WI38 (cell line): ENCODE data around the gene SMS.

Experiments used
- H3K4me3 ChIP-seq: 2 replicates; pipeline ENCODE4 v1.5.1; 2011; ENCODE audit warnings: low read depth, mild to moderate bottlenecking, control low read depth, low read length
- TF ChIP-seq, protein P1 (sequence below): IDR thresholded peaks from 2 replicates; pipeline ENCODE4 v1.5.1; 2012; ENCODE audit warnings: low read depth, mild to moderate bottlenecking, control low read depth, low read length

Gene SMS

DNA sequence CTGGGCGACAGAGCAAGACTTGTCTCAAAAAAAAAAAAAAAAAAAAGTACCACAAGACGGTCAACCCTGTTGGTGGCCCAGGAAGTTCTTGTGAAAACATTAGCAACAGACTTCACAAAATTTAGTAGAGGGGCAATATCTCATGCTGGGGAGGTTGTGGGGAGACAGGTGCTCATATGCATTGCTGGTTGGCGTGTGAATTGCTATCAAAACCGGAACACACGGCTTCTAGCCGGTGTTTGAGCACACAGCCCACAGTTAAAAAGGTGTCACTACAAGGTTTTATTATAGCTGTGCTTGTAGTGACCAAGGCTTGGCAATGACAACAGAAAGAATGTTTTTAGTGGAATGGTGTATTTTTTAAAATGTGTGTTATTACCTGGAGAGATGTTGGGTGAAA lies 41.8 kb downstream of the SMS start:
- TF ChIP-seq, protein P1, sequence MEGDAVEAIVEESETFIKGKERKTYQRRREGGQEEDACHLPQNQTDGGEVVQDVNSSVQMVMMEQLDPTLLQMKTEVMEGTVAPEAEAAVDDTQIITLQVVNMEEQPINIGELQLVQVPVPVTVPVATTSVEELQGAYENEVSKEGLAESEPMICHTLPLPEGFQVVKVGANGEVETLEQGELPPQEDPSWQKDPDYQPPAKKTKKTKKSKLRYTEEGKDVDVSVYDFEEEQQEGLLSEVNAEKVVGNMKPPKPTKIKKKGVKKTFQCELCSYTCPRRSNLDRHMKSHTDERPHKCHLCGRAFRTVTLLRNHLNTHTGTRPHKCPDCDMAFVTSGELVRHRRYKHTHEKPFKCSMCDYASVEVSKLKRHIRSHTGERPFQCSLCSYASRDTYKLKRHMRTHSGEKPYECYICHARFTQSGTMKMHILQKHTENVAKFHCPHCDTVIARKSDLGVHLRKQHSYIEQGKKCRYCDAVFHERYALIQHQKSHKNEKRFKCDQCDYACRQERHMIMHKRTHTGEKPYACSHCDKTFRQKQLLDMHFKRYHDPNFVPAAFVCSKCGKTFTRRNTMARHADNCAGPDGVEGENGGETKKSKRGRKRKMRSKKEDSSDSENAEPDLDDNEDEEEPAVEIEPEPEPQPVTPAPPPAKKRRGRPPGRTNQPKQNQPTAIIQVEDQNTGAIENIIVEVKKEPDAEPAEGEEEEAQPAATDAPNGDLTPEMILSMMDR, result no peak

DNA sequence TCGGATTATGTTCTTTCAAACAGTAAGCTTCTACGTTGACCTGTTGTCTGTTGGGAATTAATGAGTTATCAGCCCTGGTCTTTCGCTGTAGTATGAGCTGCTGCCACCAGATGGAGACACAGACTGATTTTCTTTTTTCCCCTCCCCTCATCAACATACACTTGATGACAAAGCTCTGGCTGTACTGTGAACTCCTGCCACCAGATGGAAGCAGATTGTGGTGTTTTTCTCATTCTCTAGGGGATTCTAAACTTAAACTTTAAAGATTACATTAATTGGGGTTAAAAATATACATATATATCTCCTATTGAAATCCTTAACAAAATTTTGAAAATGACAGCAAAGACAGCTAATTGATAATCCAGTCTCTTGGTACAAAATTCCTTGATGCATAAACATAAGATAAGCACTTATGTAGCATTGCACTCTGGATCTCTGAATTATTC lies 44.8 kb downstream of the SMS start:
- TF ChIP-seq, protein P1, result peak; percentile 89
- H3K4me3 ChIP-seq, result no peak overlapping the region

More for the DNA sequence above, 41.8 kb downstream of the SMS start:
- H3K4me3 ChIP-seq, result no peak overlapping the region

DNA sequence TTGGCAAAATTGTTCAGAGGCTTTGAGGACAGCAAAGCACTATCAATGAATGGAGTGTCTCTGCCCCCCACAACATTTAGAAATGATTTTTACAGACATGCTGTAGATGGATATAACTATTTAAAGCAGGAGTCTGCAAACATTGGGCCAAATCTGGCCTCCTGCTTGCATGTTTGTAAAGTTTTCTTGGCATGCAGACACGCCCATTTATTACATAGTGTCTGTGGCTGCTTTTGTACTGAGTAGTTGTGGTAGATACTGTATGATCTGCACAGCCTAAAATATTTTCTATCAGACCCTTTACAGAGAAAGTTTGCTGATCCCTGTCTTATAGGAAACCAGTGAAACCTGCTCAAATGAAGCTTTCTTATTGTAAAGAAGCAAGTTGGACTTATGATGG lies 46.1 kb downstream of the SMS start:
- TF ChIP-seq, protein P1, result no peak
- no peak overlapping the region for H3K4me3 ChIP-seq

DNA sequence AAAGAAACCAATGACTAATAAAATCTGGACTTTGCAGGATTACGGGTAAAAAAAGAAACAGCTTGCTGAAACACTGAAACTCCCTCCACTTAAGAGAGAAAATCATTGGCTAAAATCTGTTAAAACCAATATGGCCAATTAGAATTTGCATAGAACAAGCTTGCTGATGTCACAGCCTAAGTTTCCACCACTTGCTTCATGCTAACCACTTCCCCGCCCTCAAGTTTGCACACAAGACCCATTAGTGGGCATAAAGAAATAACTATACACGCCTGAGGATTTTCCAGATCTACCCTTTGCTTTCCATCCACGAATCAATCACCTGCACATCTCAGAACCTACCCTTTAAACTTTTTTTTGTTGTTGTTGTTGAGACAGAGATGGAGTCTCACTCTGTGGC lies 48.9 kb downstream of the SMS start:
- TF ChIP-seq, protein P1, result no peak
- H3K4me3 ChIP-seq, result no peak overlapping the region

DNA sequence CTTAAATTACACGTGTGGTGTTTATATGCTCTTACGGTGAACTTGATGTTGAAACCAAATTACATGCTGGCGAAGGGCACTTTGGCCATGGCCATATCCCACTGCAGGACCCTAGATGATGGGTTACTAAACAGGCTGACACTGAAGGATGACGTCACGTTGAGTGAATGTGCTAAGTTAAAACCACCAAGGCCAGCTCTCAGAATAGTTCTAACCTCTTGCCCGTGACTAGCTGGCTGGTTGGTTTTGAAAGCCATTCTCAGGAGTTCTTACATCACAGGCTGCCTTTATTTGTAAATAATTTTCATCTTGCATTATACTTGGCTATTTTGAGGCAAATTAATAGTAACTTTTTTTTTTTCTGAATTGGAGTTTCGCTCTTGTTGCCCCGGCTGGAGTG lies 50.3 kb downstream of the SMS start:
- H3K4me3 ChIP-seq, result no peak overlapping the region
- TF ChIP-seq, protein P1, result no peak

DNA sequence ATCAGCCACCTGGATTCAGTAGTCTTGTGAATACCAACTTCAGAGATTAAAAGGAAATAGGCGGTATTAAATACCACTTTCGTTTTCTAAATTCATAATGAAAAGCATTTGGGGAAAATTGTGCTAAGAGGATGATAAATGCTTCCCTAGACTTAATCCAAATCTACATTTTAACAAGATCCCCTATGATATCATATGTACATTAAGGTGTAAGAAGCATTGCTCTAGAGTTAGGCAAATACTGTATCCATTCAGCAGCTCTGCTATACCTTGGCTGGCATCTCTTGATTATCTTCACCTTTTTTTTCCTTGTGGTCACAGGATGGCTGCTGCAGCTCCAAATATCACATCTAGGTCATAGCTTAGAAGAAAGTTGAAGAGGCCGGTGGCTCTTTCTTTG lies 51.0 kb downstream of the SMS start:
- TF ChIP-seq, protein P1, result no peak
- H3K4me3 ChIP-seq, result no peak overlapping the region

DNA sequence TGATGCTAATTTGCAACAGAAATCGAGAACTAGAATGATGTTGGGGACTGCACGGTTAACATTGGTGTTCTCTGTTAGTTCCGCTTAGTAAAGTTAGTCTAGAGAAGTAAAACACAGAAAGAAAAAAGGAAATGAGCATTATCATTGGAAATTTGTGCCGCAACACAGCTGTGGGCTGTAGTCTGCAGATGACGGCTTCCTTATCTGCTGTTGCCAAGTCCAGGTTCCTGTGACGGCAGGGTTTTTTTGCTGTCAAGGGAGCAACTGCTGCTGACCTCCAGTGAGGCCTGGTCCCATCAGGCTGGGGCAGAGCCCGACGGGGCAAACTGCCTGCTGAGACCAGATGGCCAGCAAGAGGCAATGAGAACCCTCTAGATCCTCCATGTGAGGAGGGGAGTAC lies 52.8 kb downstream of the SMS start:
- no peak overlapping the region for H3K4me3 ChIP-seq
- TF ChIP-seq, protein P1, result no peak
